DOHH2 (cell line): ENCODE results near the gene HDAC4.

Experiments used
- H3F3A ChIP-seq: fragments of 200-600 bp; sonication (generic), shearing (Covaris generic); 2 replicates; pipeline ENCODE4 v1.6.0; 2016; ENCODE audit warnings: antibody characterized with exemption, mild to moderate bottlenecking; ENCODE audit not compliant: control insufficient read depth, insufficient read depth
- H3K27ac ChIP-seq: fragments of 200-600 bp; sonication (generic); 2 replicates; pipeline ENCODE4 v1.5.1; 2014; ENCODE audit warnings: low read depth, mild to moderate bottlenecking, low read length, moderate library complexity
- H3K27me3 ChIP-seq: fragments of 200-600 bp; sonication (generic); 2 replicates; pipeline ENCODE4 v1.6.1; 2014; ENCODE audit warnings: mild to moderate bottlenecking, low read length, mixed read lengths; ENCODE audit not compliant: control insufficient read depth
- H3K36me3 ChIP-seq: fragments of 200-600 bp; sonication (generic); 2 replicates; pipeline ENCODE4 v1.6.1; 2014; ENCODE audit warnings: mild to moderate bottlenecking, low read length, moderate library complexity, mixed read lengths; ENCODE audit not compliant: control insufficient read depth
- H3K4me1 ChIP-seq: fragments of 200-600 bp; sonication (generic); 2 replicates; pipeline ENCODE4 v1.6.1; 2014; ENCODE audit warnings: mild to moderate bottlenecking, low read length, mixed read lengths; ENCODE audit not compliant: control insufficient read depth
- H3K4me2 ChIP-seq: fragments of 200-600 bp; sonication (generic); 2 replicates; pipeline ENCODE4 v1.6.0; 2014; ENCODE audit warnings: mild to moderate bottlenecking, low read length, moderate library complexity
- H3K4me3 ChIP-seq: fragments of 200-600 bp; sonication (generic); 2 replicates; pipeline ENCODE4 v1.5.1; 2014; ENCODE audit warnings: mild to moderate bottlenecking, low read length, mixed read lengths
- H3K79me2 ChIP-seq: fragments of 200-600 bp; sonication (generic); 2 replicates; pipeline ENCODE4 v1.6.1; 2014; ENCODE audit warnings: mild to moderate bottlenecking, low read length, mixed read lengths; ENCODE audit not compliant: control insufficient read depth
- H3K9me2 ChIP-seq: fragments of 200-600 bp; sonication (generic); replicated peaks from 2 replicates; pipeline ENCODE4 v1.6.1; 2014; ENCODE audit warnings: mild to moderate bottlenecking, low read length, mixed read lengths; ENCODE audit not compliant: control insufficient read depth
- H3K9me3 ChIP-seq: fragments of 200-600 bp; sonication (generic); 2 replicates; pipeline ENCODE4 v1.6.1; 2014; ENCODE audit warnings: antibody characterized with exemption, low read length, mixed read lengths; ENCODE audit not compliant: control insufficient read depth, insufficient read depth
- H4K20me1 ChIP-seq: fragments of 200-600 bp; sonication (generic); 2 replicates; pipeline ENCODE4 v1.6.0; 2014; ENCODE audit warnings: low read depth, mild to moderate bottlenecking, antibody characterized with exemption, low read length, moderate library complexity; ENCODE audit not compliant: control insufficient read depth, insufficient read depth
- EZH2phosphoT487 ChIP-seq: fragments of 200-600 bp; sonication (generic); IDR thresholded peaks from 2 replicates; pipeline ENCODE4 v1.6.1; 2017; ENCODE audit warnings: borderline replicate concordance, mild to moderate bottlenecking, antibody characterized with exemption, low read length, moderate library complexity, mixed read lengths
- TF ChIP-seq, protein P1 (sequence below): fragments of 200-600 bp; sonication (generic); IDR thresholded peaks from one replicate; pipeline ENCODE4 v1.5.1; 2014; ENCODE audit warnings: antibody characterized with exemption, mild to moderate bottlenecking, low read depth, low read length; ENCODE audit not compliant: poor library complexity, severe bottlenecking

Gene HDAC4

DNA sequence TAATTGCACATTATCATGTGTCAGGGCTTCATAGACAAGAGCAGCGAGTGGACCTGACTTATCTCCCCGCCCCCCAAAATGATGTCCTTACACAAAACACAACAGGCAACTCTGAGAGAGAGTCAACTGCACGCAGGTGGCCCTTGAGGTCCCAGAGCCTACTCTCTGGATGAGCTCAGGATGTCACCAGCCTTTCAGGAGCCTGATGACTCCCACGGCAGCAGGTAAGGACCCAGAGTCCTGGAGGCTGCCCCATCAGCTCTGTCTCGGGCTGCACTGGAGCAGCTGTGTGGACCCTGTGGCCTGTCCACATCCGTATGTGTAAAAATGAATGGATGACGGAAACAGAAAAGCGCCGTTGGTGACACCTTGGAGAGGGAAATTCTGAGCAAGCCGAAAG is 130.9 kb downstream of the HDAC4 start:
- no peak overlapping the region for H3K4me3 ChIP-seq
- no peak overlapping the region for H3K4me2 ChIP-seq
- TF ChIP-seq, protein P1, sequence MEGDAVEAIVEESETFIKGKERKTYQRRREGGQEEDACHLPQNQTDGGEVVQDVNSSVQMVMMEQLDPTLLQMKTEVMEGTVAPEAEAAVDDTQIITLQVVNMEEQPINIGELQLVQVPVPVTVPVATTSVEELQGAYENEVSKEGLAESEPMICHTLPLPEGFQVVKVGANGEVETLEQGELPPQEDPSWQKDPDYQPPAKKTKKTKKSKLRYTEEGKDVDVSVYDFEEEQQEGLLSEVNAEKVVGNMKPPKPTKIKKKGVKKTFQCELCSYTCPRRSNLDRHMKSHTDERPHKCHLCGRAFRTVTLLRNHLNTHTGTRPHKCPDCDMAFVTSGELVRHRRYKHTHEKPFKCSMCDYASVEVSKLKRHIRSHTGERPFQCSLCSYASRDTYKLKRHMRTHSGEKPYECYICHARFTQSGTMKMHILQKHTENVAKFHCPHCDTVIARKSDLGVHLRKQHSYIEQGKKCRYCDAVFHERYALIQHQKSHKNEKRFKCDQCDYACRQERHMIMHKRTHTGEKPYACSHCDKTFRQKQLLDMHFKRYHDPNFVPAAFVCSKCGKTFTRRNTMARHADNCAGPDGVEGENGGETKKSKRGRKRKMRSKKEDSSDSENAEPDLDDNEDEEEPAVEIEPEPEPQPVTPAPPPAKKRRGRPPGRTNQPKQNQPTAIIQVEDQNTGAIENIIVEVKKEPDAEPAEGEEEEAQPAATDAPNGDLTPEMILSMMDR, result no peak
- TF ChIP-seq EZH2phosphoT487, result no peak
- peaks cover 85% of the 10 kb centered on the region for H3K27me3 ChIP-seq
- peaks cover 76% of the 10 kb centered on the region for H4K20me1 ChIP-seq
- H3F3A ChIP-seq, result no peaks in the 10 kb centered on the region
- peaks cover 7% of the 10 kb centered on the region; the same call in 1 of the 2 replicates for H3K79me2 ChIP-seq
- H3K27ac ChIP-seq, result no peak overlapping the region
- H3K9me3 ChIP-seq, result no peaks in the 10 kb centered on the region
- peaks cover 36% of the 10 kb centered on the region for H3K4me1 ChIP-seq
- H3K9me2 ChIP-seq, result no peaks in the 10 kb centered on the region
- H3K36me3 ChIP-seq, result no peaks in the 10 kb centered on the region

DNA sequence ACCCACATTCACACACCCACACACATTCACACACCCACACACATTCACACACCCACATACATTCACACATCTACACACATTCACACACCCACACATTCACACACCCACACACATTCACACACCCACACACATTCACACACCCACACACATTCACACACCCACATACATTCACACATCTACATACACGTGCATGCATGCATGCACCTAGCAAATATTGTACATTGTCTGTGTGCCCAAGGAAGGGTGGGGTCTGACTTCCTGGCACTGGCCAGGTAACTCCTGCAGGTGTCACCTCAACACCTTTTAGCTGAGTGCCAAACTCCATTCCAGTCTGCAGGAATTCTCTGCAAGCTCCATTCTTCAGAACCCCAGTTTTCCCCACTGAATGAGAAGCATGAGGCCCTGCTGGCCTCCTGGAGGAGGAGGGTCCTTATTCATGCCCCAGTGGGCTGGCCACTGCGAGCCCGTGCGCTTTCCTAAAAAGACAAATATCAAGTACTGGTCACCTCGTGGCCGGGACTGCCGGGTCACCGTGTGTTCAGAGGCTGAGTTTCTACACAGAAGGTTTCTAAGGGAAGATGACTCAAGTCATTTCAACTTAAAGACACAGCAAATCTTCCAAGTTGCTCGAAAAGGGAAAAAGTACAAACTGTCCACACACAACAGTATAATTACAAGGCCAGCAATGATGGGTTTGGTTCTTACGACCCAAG is 131.5 kb downstream of the HDAC4 start:
- Histone ChIP-seq H3K9me3 (no peaks in the 10 kb centered on the region), H3K27ac (no peak overlapping the region), H3K4me1 (peaks cover 42% of the 10 kb centered on the region), H3K36me3 (no peaks in the 10 kb centered on the region), H3K27me3 (peaks cover 85% of the 10 kb centered on the region), H3K4me2 (no peak overlapping the region), H3K79me2 (peaks cover 7% of the 10 kb centered on the region; the same call in 1 of the 2 replicates), H3K4me3 (no peak overlapping the region), H3K9me2 (no peaks in the 10 kb centered on the region), H4K20me1 (peaks cover 76% of the 10 kb centered on the region), H3F3A (no peaks in the 10 kb centered on the region)
- TF ChIP-seq, protein P1, result no peak

DNA sequence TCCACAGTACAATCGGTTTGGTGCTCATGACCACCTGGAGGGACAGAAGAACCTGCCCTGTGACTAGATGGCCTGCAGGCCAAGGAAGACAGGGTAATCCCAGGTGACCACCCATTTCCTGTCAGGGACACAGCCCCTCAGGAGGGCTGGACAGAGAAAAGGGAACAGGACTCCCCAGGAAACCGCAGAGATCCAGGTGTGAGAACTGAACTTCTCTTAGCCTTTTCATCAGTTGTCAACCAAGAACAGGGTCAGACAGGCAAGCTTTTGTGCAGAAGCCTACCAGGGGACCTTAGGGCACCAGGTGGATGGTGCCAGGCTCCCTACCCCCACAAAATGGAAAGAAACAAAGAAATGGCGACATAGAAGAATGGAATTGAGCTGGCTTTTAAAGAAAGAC is 132.3 kb downstream of the HDAC4 start:
- H3K4me1 ChIP-seq, result peaks cover 42% of the 10 kb centered on the region
- H3K79me2 ChIP-seq, result peaks cover 7% of the 10 kb centered on the region; the same call in 1 of the 2 replicates
- no peaks in the 10 kb centered on the region for H3K36me3 ChIP-seq
- no peaks in the 10 kb centered on the region for H3K9me3 ChIP-seq
- no peaks in the 10 kb centered on the region for H3F3A ChIP-seq
- no peak overlapping the region for H3K4me3 ChIP-seq
- H3K27ac ChIP-seq, result no peak overlapping the region
- H4K20me1 ChIP-seq, result peaks cover 69% of the 10 kb centered on the region
- H3K27me3 ChIP-seq, result peaks cover 78% of the 10 kb centered on the region
- H3K9me2 ChIP-seq, result no peaks in the 10 kb centered on the region
- TF ChIP-seq EZH2phosphoT487, result no peak
- TF ChIP-seq, protein P1, result no peak
- 0 out of 2 replicates have a peak overlapping the region, but pooled peaks have one; percentile 17 for H3K4me2 ChIP-seq
